Natural killer cell treated with Interleukin-12 subunit alpha and Interleukin-12 subunit beta and Interleukin-15 and Interleukin-18, amount 100 ng/mL, for 72 hours (primary cell): ENCODE results near the gene NDUFA8. TPM values are rescaled to one million over a fixed set of nuclear protein-coding genes. Genes with fewer than 3 reads are reported as not detected.

ENCODE experiments used
- ATAC-seq, 2 donors: fragments of 150-1000 bp; cut with Tn5 transposase in 1 of 2; sonication (Bioruptor Pico), chemical (Tn5 transposase) in 1 of 2; 2 replicates each; pipeline ENCODE4 v1.10.0; 2021
- DNase-seq: peaks from one replicate; pipeline ENCODE4 v3.0.0; 2022; ENCODE audit warnings: low spot score
- H3K27ac Mint-ChIP-seq, 2 donors: 1 replicate in 1 of 2; 2 replicates in 1 of 2; pipeline ENCODE4 v1.8.0; 2022; ENCODE audit warnings: mixed read lengths in 2 of 2, mild to moderate bottlenecking in 1 of 2, moderate library complexity in 1 of 2
- H3K27me3 Mint-ChIP-seq, 2 donors: 1 replicate in 1 of 2; 2 replicates in 1 of 2; pipeline ENCODE4 v1.8.0; 2022; ENCODE audit warnings: mixed read lengths in 2 of 2
- H3K36me3 Mint-ChIP-seq: one replicate; pipeline ENCODE4 v1.8.0; 2022; ENCODE audit warnings: mixed read lengths
- H3K4me1 Mint-ChIP-seq, 2 donors: 1 replicate in 1 of 2; 2 replicates in 1 of 2; pipeline ENCODE4 v1.8.0; 2022; ENCODE audit warnings: low read depth in 2 of 2, mixed read lengths in 2 of 2, mild to moderate bottlenecking in 1 of 2
- H3K4me3 Mint-ChIP-seq: one replicate; pipeline ENCODE4 v1.8.0; 2022; ENCODE audit warnings: mixed read lengths
- H3K9me3 Mint-ChIP-seq: 2 replicates; pipeline ENCODE4 v1.8.0; 2022; ENCODE audit warnings: mixed read lengths
- total RNA-seq, 2 donors: library from RNA; stranded (reverse); gene quantifications; one replicate each; pipeline ENCODE4 v1.2.3, GENCODE V29; 2022

The NDUFA8 gene
- total RNA-seq, 2 donors from 2014 or later: 36.5 to 45.6 TPM

DNA sequence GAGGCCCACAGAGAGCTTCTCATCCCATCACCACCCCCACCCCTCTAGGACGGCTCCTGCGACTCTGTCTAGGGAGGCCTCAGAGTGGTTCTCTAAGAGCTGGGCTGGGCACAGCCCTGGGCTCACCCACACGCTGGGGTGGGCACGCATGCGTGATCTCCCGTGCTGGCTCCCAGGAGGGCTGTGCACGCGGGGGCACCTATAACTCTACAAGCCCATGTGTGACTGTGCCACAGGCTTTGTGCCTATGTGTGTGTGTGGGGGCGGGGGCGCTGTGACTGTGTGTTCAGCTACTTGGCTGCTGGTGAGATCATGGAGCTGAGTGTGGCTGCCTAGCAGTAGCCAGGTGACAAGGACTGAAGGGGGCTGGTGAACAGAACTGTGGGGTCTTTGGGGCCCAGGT is 32.2 kb downstream of the NDUFA8 start:
- Mint-ChIP-seq H3K36me3 (no peaks in the 10 kb centered on the region), H3K9me3 (no peaks in the 10 kb centered on the region), H3K4me1 (peaks cover 12 to 13% of the 10 kb centered on the region in 2 donors), H3K27ac (no peak overlapping the region), H3K27me3 (peaks cover 16 to 35% of the 10 kb centered on the region in 2 donors), H3K4me3 (no peak overlapping the region)
- DNase-seq (no peak), ATAC-seq (no peak)

DNA sequence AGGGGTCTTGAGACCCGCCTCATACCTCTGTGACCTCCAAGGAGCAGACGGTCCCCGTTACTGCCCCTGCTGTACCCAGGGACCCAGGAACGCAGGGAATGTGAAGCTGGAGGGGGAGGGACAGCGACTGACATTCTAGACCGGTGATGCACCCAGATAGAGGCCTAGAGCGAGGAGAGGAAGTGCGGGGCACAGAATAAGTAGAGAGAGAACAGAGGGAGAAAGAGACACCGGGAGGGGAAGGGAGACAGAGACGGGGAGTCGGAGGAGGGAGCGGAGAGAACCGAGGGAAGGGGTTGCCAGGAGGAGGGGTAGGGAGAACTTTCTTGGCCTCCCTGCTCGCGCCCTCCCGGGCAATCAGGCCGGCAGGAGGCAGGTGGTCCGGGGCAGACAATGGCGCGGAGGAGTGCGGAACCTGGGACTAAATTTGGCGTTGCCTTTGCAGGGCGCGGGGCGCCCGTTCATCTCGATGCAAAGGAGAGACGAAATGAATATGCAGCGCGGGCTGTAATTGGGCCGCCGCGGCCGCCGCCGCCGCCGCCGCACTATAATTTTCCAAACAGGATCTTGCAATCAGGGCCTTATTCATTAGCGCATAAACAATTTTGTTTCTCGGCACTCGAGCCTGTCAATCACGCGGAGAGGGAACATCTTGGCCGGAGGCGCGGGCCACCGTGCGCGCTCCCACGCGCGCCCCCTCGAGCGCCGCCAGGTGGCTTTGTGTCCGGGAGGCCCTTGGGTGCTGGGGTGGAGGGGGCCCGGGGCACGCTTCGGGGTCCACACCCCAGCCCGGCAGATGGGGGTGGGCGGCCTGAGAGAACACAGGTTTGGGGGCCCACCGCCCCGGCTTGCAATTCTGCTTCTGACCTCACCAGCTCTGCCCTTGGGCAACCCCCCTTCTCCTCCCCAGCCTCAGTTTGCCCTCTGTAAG is 33.0 kb downstream of the NDUFA8 start:
- no peaks in the 10 kb centered on the region for H3K36me3 Mint-ChIP-seq

DNA sequence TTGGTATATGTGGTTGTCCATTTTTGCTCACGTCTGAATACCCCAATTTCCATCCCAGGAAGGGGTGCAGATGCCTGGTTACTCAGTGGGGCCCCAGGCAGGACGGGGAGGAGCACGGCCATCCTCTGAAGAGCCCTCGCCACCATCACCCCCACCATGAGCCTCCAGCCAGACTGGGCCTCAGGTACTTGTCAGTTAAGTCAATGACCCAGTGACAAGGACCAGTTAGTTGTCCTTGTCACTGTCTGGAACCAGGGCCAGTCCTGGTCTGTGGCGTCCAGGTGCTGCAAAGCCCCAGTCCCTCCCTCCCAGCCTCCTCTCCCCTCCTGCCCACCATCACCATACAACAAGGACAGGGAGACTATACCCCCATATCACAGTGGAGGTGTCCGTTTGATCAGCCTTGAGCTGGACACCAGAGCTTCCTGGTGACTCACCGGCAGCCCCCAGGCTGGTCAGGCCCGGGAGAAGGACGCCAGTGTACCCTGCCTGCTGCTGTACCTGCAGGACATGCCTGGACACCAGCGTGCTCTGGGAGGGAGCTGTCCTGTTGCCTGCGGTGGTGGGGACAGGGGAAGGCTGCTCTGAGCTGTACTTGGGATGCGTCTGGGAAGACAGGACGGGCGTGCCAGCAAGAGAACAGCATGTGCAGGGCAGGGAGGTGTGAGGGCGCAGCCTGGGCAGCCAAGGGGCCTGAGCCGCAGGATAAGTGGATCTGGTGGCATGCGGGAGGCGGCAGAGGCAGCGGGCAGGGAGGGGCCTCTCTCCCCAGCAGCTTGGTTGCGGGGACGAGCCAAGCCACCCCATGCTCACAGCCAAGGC is 33.9 kb downstream of the NDUFA8 start:
- Mint-ChIP-seq H3K27ac (no peak overlapping the region), H3K4me3 (peak overlapping the region; percentile 63), H3K4me1 (peaks cover 12 to 13% of the 10 kb centered on the region in 2 donors), H3K27me3 (peaks cover 16 to 30% of the 10 kb centered on the region in 2 donors), H3K36me3 (no peaks in the 10 kb centered on the region), H3K9me3 (no peaks in the 10 kb centered on the region)
- ATAC-seq: no peak
- DNase-seq: no peak

More for the DNA sequence above, 33.0 kb downstream of the NDUFA8 start:
- H3K4me3 Mint-ChIP-seq: peak overlapping the region; percentile 63
- no peak overlapping the region for H3K27ac Mint-ChIP-seq
- peaks cover 12 to 13% of the 10 kb centered on the region in 2 donors for H3K4me1 Mint-ChIP-seq
- ATAC-seq (no peak), DNase-seq (no peak)
- no peaks in the 10 kb centered on the region for H3K9me3 Mint-ChIP-seq
- peaks cover 16 to 33% of the 10 kb centered on the region in 2 donors for H3K27me3 Mint-ChIP-seq

DNA sequence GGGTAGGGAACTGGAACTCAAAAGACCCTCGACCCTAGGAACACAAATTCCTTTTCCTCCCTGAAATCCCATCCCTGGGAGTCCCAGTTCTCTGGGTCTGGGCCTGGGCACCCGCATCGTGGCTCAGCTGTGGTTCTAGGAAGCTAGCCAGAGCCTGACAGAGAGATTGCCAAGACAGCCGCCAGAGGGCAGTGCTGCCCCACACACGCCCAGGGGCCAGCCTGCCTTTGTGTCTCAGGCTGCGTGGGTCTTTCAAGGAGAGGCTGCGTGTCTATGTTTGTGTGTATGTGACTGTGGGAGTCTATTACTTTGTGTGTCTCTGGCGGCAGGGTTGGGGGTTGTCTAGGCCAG is 34.4 kb downstream of the NDUFA8 start:
- DNase-seq (no peak), ATAC-seq (peak; percentile 68 to 79)
- Mint-ChIP-seq H3K27ac (no peak overlapping the region), H3K36me3 (no peaks in the 10 kb centered on the region), H3K4me3 (peak overlapping the region; percentile 19), H3K9me3 (no peaks in the 10 kb centered on the region), H3K4me1 (peaks cover 12 to 13% of the 10 kb centered on the region in 2 donors), H3K27me3 (peaks cover 16 to 29% of the 10 kb centered on the region in 2 donors)

DNA sequence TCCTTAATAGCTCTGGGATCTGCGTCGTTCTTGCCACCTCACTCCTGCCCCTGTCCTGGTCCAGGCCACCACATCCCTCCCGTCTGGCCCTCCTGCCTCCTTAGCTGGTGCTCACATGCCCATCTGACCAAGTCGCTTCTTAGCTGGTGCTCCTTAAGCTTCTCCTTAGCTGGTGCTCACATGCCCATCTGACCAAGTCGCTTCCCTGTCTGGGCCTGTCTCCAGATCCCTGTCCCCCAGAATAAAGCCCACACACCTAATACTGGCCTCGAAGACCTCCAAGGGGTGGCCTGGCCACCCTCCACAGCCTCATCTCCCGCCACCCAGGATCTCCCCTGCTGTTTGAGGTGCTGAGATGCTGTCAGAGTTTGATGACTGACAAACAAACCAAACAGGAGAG is 35.1 kb downstream of the NDUFA8 start:
- no peak for ATAC-seq
- no peak overlapping the region for H3K4me3 Mint-ChIP-seq
- no peak for DNase-seq
- no peaks in the 10 kb centered on the region for H3K9me3 Mint-ChIP-seq
- peaks cover 12 to 13% of the 10 kb centered on the region in 2 donors for H3K4me1 Mint-ChIP-seq
- no peak overlapping the region for H3K27ac Mint-ChIP-seq
- peaks cover 16 to 29% of the 10 kb centered on the region in 2 donors for H3K27me3 Mint-ChIP-seq
- H3K36me3 Mint-ChIP-seq: no peaks in the 10 kb centered on the region

DNA sequence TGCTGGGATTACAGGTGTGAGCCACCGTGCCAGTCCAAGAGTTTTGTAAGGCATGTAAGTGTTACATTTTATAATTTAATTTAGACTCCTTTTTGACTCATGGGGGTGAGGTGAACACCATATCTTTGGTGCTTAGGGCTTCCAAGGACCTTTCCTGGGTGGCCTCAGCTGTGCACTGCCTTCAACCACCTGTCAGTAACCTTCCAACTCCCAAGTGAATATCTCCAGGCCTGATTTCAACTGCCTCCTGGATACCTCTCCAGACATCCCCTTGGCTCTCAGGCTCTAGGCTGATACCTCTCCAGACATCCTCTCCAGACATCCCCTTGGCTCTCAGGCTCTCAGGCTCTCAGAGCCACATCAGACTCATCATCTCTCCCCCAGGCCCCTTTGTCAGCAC is 35.5 kb downstream of the NDUFA8 start:
- no peak overlapping the region for H3K4me3 Mint-ChIP-seq
- no peak overlapping the region for H3K27ac Mint-ChIP-seq
- ATAC-seq (no peak), DNase-seq (no peak)
- H3K27me3 Mint-ChIP-seq: peaks cover 16 to 29% of the 10 kb centered on the region in 2 donors
- H3K9me3 Mint-ChIP-seq: no peaks in the 10 kb centered on the region
- H3K4me1 Mint-ChIP-seq: peaks cover 12 to 13% of the 10 kb centered on the region in 2 donors
- H3K36me3 Mint-ChIP-seq: no peaks in the 10 kb centered on the region

DNA sequence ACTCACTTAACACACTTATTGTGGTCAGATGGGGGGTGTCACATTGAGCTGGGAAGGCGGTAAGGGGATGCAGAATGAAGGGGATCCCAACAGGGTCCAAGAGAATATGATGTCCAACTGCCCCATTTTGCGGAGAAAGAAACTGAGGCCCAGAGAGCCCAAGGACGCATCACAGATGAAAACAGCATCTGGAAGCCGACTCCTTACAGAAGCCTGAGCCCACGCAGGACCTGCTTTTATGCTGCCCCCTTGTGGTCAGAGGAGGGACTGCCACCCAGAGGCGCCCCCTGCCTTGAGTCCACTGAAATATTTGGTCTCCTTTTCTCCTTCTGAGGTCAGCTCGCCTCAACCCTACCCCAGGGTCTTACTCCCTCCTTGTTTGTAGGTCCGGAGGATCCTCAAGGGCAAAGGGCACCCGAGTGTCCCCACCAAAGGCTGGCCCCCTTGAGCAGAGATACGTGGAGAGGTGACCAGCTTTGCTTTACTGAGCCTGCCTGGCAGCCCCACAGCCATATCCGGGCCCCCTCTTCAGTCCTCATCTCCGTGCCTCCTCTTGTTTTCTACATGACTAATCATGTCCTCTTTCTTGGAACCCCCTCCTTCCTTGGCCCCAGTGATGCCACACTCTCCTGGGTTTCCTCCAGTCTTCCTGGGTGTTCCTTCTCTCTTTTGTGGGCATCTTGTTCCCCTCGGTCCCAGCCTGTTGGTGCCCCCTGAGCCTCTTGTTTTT is 36.5 kb downstream of the NDUFA8 start:
- no peaks in the 10 kb centered on the region for H3K9me3 Mint-ChIP-seq
- ATAC-seq: peak; percentile 62 to 64
- no peaks in the 10 kb centered on the region for H3K36me3 Mint-ChIP-seq
- no peak overlapping the region for H3K27ac Mint-ChIP-seq
- peaks cover 12 to 13% of the 10 kb centered on the region in 2 donors for H3K4me1 Mint-ChIP-seq
- DNase-seq: peak; percentile 70
- H3K27me3 Mint-ChIP-seq: peaks cover 16 to 29% of the 10 kb centered on the region in 2 donors
- H3K4me3 Mint-ChIP-seq: no peak overlapping the region

DNA sequence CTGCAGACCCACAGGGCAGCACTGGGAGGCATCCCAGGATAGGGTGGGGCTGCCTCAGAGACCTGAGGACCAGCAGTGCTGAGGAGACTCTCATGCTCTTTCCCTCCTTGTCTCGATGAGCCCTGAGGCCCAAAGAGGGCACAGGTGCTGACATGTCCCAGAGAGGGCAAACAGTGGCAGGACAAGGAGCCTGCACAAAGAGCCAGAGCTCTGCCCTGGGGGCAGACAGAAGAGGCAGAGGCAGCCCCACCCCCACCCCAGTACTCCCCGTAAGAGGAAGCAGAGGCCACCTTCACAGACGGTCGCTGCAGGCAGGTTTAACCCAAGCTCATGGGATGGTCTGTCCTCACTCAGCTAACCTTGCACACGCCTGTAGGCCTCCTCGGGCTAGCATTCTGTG is 37.1 kb downstream of the NDUFA8 start:
- Mint-ChIP-seq H3K9me3 (no peaks in the 10 kb centered on the region), H3K27ac (no peak overlapping the region), H3K36me3 (no peaks in the 10 kb centered on the region), H3K27me3 (peaks cover 16 to 27% of the 10 kb centered on the region in 2 donors), H3K4me3 (no peak overlapping the region), H3K4me1 (peaks cover 12 to 13% of the 10 kb centered on the region in 2 donors)
- DNase-seq (no peak), ATAC-seq (no peak)

DNA sequence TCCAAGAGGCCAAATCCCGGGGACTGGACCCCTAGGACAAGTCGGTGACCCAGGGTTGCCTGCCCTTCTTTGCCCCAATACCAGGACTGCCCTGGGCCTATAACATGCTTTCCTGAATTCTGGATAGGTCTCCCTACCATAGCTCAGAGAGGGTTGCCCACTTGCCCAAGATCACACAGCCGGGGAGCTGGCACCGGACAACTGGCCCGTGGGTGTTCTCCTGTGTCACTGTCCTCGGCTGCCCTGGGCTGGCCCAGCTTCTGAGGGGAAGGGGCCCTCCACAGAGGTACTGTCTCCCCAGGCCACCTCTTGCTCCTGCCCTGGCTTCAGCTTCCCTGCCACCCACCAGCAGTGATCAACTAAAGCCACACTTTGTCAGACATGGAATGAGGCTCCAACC is 37.6 kb downstream of the NDUFA8 start:
- H3K4me3 Mint-ChIP-seq: no peak overlapping the region
- peaks cover 16 to 25% of the 10 kb centered on the region in 2 donors for H3K27me3 Mint-ChIP-seq

DNA sequence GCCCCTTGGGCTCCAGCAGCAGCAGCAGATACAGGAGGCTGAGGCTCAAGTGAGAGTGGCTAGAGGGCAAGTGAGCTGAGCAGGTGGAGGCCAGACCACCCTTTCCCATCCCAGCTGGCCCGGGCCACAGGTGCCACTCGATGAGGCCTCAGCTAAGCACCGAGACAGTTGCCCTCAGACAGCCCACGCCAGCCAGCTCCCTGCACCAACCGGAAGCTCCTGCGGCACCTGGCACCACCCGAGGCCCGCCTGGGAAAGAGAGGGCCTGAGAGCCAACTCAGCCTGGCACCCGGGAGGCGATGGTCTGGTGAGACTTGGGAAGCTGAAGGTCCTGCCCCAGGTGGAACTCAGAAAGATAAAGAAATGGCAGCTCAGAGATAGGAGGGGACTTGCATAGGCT is 38.2 kb downstream of the NDUFA8 start:
- peaks cover 9 to 10% of the 10 kb centered on the region in 2 donors for H3K4me1 Mint-ChIP-seq
- H3K9me3 Mint-ChIP-seq: no peaks in the 10 kb centered on the region
- no peak overlapping the region for H3K27ac Mint-ChIP-seq
- H3K27me3 Mint-ChIP-seq: peaks cover 13 to 24% of the 10 kb centered on the region in 2 donors
- no peak for DNase-seq
- no peak for ATAC-seq
- H3K4me3 Mint-ChIP-seq: no peak overlapping the region
- H3K36me3 Mint-ChIP-seq: no peaks in the 10 kb centered on the region

More for the DNA sequence above, 37.6 kb downstream of the NDUFA8 start:
- Mint-ChIP-seq H3K9me3 (no peaks in the 10 kb centered on the region), H3K4me1 (peaks cover 12 to 13% of the 10 kb centered on the region in 2 donors), H3K36me3 (no peaks in the 10 kb centered on the region), H3K27ac (no peak overlapping the region)
- ATAC-seq: no peak
- DNase-seq: no peak

DNA sequence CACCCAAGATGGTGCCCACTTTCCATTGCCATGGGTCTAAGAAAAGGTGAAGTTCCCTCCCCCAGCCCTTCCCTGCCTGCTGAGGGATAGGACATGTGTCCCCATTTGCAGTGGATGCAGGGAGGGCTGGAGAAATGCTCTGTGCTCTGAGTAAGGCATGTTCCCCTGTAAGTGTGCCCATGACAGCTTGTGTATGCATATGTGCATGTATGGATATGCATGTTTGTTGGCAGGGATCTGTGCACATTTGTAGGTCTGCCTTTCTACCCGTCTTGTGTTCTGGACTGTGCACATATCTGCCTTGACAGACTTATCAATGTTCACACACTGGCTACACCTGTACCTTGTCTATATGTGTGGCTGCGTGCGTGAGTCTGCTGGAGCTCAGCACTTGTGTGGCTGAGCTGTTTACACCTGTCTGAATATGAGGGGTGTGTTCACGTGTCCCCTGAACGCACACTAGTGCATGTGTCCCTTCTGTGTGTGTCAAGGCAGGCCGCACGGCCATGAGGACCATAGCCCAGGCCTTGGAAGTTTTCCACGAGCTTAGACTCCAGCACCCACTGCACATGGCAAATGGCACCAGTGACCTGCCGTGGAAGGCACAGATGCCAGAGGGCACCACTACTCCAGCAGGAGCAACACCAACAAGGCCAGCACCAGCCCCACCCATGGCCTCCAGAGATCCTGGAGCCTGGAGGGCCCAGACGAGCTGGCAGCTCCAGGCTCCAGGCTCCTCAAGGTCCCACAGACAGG is 39.1 kb downstream of the NDUFA8 start:
- no peak for DNase-seq
- Mint-ChIP-seq H3K9me3 (no peaks in the 10 kb centered on the region), H3K4me1 (peaks cover 4 to 6% of the 10 kb centered on the region in 2 donors), H3K27ac (no peak overlapping the region), H3K36me3 (no peaks in the 10 kb centered on the region), H3K4me3 (no peak overlapping the region), H3K27me3 (peaks cover 7 to 18% of the 10 kb centered on the region in 2 donors)
- ATAC-seq: no peak

DNA sequence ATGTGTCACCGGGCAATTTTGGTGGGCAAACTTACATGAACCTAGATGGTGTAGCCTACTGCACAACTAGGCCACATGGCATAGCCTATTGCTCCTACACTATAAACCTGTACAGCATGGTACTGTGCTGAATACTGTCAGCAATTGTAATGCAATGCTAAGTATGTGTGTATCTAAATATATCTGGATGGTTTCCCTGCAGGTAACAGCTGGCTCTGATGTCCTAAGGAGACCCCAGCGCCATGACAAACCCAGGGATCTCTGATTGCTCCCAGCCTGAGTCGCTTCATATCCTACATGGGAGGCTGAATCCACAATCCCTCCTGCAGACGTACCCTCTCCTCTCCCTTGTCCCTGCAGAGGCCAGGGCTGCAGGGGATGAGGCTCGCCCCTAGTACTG is 39.9 kb downstream of the NDUFA8 start:
- Mint-ChIP-seq H3K4me3 (no peak overlapping the region), H3K27me3 (peaks cover 0 to 14% of the 10 kb centered on the region in 2 donors), H3K27ac (no peak overlapping the region), H3K36me3 (no peaks in the 10 kb centered on the region), H3K9me3 (no peaks in the 10 kb centered on the region), H3K4me1 (no peaks in the 10 kb centered on the region)
- ATAC-seq (no peak), DNase-seq (no peak)

DNA sequence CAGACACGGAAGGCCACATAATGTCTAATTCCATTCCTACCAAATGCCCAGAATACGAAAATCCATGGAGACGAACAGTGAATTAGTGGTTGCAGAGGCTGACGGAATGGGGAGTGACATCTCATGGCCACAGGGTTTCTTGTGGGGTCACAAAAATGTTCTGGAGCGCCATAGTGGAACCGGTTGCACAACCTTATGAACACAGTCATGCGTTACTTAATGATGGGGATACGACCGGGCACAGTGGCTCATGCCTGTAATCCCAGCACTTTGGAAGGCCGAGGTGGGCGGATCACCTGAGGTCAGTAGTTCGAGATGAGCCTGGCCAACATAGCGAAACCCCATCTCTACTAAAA is 40.4 kb downstream of the NDUFA8 start:
- H3K27me3 Mint-ChIP-seq: peaks cover 0 to 9% of the 10 kb centered on the region in 2 donors
- no peaks in the 10 kb centered on the region for H3K36me3 Mint-ChIP-seq
- H3K4me1 Mint-ChIP-seq: no peaks in the 10 kb centered on the region
- no peak overlapping the region for H3K4me3 Mint-ChIP-seq
- ATAC-seq (no peak), DNase-seq (no peak)
- H3K27ac Mint-ChIP-seq: no peak overlapping the region
- H3K9me3 Mint-ChIP-seq: no peaks in the 10 kb centered on the region
